ENCODE results near the gene GBGT1. TPM values are rescaled to one million over a fixed set of nuclear protein-coding genes. Genes with fewer than 3 reads are reported as not detected.
A peak's percentile ranks its signal among the peaks of the same experiment; 100 is the strongest.

Gene GBGT1
- total RNA-seq, 4 donors from 2014 or later = 3.6 to 13.5 (median 5.3) TPM

- TF ChIP-seq POLR2A (IDR thresholded peaks at IDR 0.05) (no peak), CTCF (IDR thresholded peaks at IDR 0.05) (no peak)
- no peak overlapping the region for H3K4me3 ChIP-seq (ENCODE audit: low read depth, poor library complexity, severe bottlenecking)
- WGBS, 2 donors = 9 to 41% methylated on average over 23 to 24 of the region's 24 CpGs
- no peak for DNase-seq (ENCODE audit: low spot score in 2 of 2)
- intact Hi-C loops (cut with DNase I; ENCODE audit: low total_unique reads) = no loop called here
These were observed 37.6 kb downstream of the GBGT1 start for GRCh38 chr9:133125941-133126696.

GRCh38 chr9:133124907-133125275, 38.8 kb downstream of the GBGT1 start:
- no peak for DNase-seq (ENCODE audit: low spot score in 2 of 2)
- no peak overlapping the region for H3K4me3 ChIP-seq (ENCODE audit: low read depth, poor library complexity, severe bottlenecking)
- WGBS, 2 donors = 77 to 78% methylated on average over 2 of the region's 2 CpGs
- TF ChIP-seq CTCF (IDR thresholded peaks at IDR 0.05) = no peak
- TF ChIP-seq POLR2A (IDR thresholded peaks at IDR 0.05) = no peak
- intact Hi-C loops (cut with DNase I; ENCODE audit: low total_unique reads) = no loop called here

- no peak for TF ChIP-seq POLR2A (IDR thresholded peaks at IDR 0.05)
- TF ChIP-seq CTCF (IDR thresholded peaks at IDR 0.05) = no peak
- intact Hi-C loops (cut with DNase I; ENCODE audit: low total_unique reads) = no loop called here
- 93 to 94% methylated on average over 8 of the region's 8 CpGs for WGBS, 2 donors
These were observed 39.4 kb downstream of the GBGT1 start for GRCh38 chr9:133124123-133124906.

GRCh38 chr9:133122935-133123611, 40.6 kb downstream of the GBGT1 start:
- peak in 1 of 2 donors; percentile 90 for DNase-seq (ENCODE audit: low spot score in 2 of 2)

More at GRCh38 chr9:133124123-133124906, 39.4 kb downstream of the GBGT1 start:
- DNase-seq (ENCODE audit: low spot score in 2 of 2) = no peak
- H3K4me3 ChIP-seq (ENCODE audit: low read depth, poor library complexity, severe bottlenecking) = no peak overlapping the region

GRCh38 chr9:133122605-133122934, 41.1 kb downstream of the GBGT1 start:
- intact Hi-C loops (cut with DNase I; ENCODE audit: low total_unique reads) = no loop called here
- TF ChIP-seq POLR2A (IDR thresholded peaks at IDR 0.05) (no peak), CTCF (IDR thresholded peaks at IDR 0.05) (no peak)
- WGBS, 2 donors = 57 to 68% methylated on average over 4 of the region's 4 CpGs
- DNase-seq (ENCODE audit: low spot score in 2 of 2) = no peak
- H3K4me3 ChIP-seq (ENCODE audit: low read depth, poor library complexity, severe bottlenecking) = no peak overlapping the region

More at GRCh38 chr9:133122935-133123611, 40.6 kb downstream of the GBGT1 start:
- WGBS, 2 donors = 42 to 46% methylated on average over 19 of the region's 19 CpGs
- TF ChIP-seq POLR2A (IDR thresholded peaks at IDR 0.05) (no peak), CTCF (IDR thresholded peaks at IDR 0.05) (no peak)
- intact Hi-C loops (cut with DNase I; ENCODE audit: low total_unique reads) = no loop called here
- H3K4me3 ChIP-seq (ENCODE audit: low read depth, poor library complexity, severe bottlenecking) = no peak overlapping the region
